SK-N-SH (cell line): Measurements from ENCODE around the gene TNK2. TPM values are rescaled to one million over a fixed set of nuclear protein-coding genes. Genes with fewer than 3 reads are reported as not detected.
A peak's percentile ranks its signal among the peaks of the same experiment; 100 is the strongest.

Experiments
- CTCF ChIA-PET: fragments of 300-600, 350-600 bp; formaldehyde crosslinking; extraction: SDS; loops from one replicate; lab custom pipeline; 2021; lab: Yijun Ruan, JAX
- POLR2A ChIA-PET: fragments of 350-600 bp; sonication (Branson Sonifier 250); formaldehyde crosslinking; extraction: SDS; loops from one replicate; lab custom pipeline; 2020; ENCODE audit warnings: antibody characterized with exemption, inconsistent platforms; lab: Yijun Ruan, JAX
- DNase-seq: peaks from one replicate; pipeline ENCODE4 v3.0.0; 2012
- H2AFZ ChIP-seq: fragments of 200-600 bp; sonication (generic); 2 replicates; pipeline ENCODE4 v1.8.1; 2016; ENCODE audit warnings: antibody characterized with exemption, mild to moderate bottlenecking, low read depth
- H3F3A ChIP-seq: fragments of 200-600 bp; sonication (generic); replicated peaks from 2 replicates; pipeline ENCODE3; 2016; ENCODE audit warnings: antibody characterized with exemption, mild to moderate bottlenecking; ENCODE audit not compliant: insufficient read depth
- H3K27ac ChIP-seq, 2 experiments: fragments of 200-500 bp in 1 of 2; fragments of 200-600 bp in 1 of 2; sonication (Bioruptor generic) in 1 of 2; sonication (generic), shearing (Covaris generic) in 1 of 2; 2 replicates each; pipeline versions ENCODE4 v1.5.1 to v1.6.1; 2014 to 2016; ENCODE audit warnings: low read depth in 2 of 2, inconsistent platforms in 1 of 2, low read length in 1 of 2, mild to moderate bottlenecking in 1 of 2, mixed read lengths in 1 of 2
- H3K27me3 ChIP-seq: fragments of 200-600 bp; sonication (generic), shearing (Covaris generic); 2 replicates; pipeline ENCODE4 v1.6.1; 2016; ENCODE audit warnings: mixed run types; ENCODE audit not compliant: insufficient read depth
- H3K36me3 ChIP-seq, 2 experiments: fragments of 200-500 bp in 1 of 2; fragments of 200-600 bp in 1 of 2; sonication (Bioruptor generic) in 1 of 2; sonication (generic) in 1 of 2; replicated peaks in 1 of 2; 2 replicates each; pipeline versions ENCODE3 to v1.5.1; 2014 to 2016; ENCODE audit warnings: low read length in 1 of 2, mild to moderate bottlenecking in 1 of 2; ENCODE audit not compliant: insufficient read depth in 2 of 2, control insufficient read depth in 1 of 2
- H3K4me1 ChIP-seq, 2 experiments: fragments of 200-500 bp in 1 of 2; fragments of 200-600 bp in 1 of 2; sonication (Bioruptor generic) in 1 of 2; sonication (generic), shearing (Covaris generic) in 1 of 2; 2 replicates each; pipeline versions ENCODE4 v1.5.1 to v1.6.1; 2014 to 2016; ENCODE audit warnings: low read depth in 1 of 2, low read length in 1 of 2, mixed run types in 1 of 2; ENCODE audit not compliant: insufficient read depth in 2 of 2, control insufficient read depth in 1 of 2
- H3K4me2 ChIP-seq: fragments of 200-600 bp; sonication (generic), shearing (Covaris generic); 2 replicates; pipeline ENCODE4 v1.6.1; 2017; ENCODE audit warnings: mixed run types
- H3K4me3 ChIP-seq, 2 experiments: fragments of 200-500 bp in 1 of 2; fragments of 200-600 bp in 1 of 2; sonication (Bioruptor generic) in 1 of 2; sonication (generic), shearing (Covaris generic) in 1 of 2; 2 replicates each; pipeline versions ENCODE4 v1.5.1 to v1.8.1; 2014 to 2016; ENCODE audit warnings: low read depth in 2 of 2, inconsistent platforms in 1 of 2, low read length in 1 of 2, mild to moderate bottlenecking in 1 of 2, mixed read lengths in 1 of 2, moderate library complexity in 1 of 2
- H3K79me2 ChIP-seq: fragments of 200-600 bp; sonication (generic); 2 replicates; pipeline ENCODE4 v1.8.1; 2017; ENCODE audit warnings: mild to moderate bottlenecking; ENCODE audit not compliant: insufficient read depth
- H3K9ac ChIP-seq: fragments of 200-600 bp; sonication (generic); 2 replicates; pipeline ENCODE4 v1.6.1; 2017; ENCODE audit warnings: mixed run types
- H3K9me2 ChIP-seq: fragments of 200-600 bp; sonication (generic); 2 replicates; pipeline ENCODE4 v1.6.1; 2017; ENCODE audit warnings: mixed run types
- H3K9me3 ChIP-seq: fragments of 200-600 bp; sonication (generic); 2 replicates; pipeline ENCODE4 v1.6.1; 2017; ENCODE audit warnings: mixed run types, mild to moderate bottlenecking, moderate library complexity
- H4K20me1 ChIP-seq: fragments of 200-600 bp; sonication (generic); 2 replicates; pipeline ENCODE4 v1.6.1; 2017; ENCODE audit warnings: mild to moderate bottlenecking, mixed run types; ENCODE audit not compliant: insufficient read depth
- CHD2 ChIP-seq: fragments of 150-350 bp; IDR thresholded peaks from 2 replicates; pipeline ENCODE4 v1.6.1; 2018; ENCODE audit warnings: low read length; ENCODE audit not compliant: partially characterized antibody
- ELF1 ChIP-seq: IDR thresholded peaks from 2 replicates; pipeline ENCODE4 v1.4.0; 2012
- FOXJ3 ChIP-seq: sonication (generic); formaldehyde crosslinking; IDR thresholded peaks from 2 replicates; pipeline ENCODE4 v1.5.1; 2020; ENCODE audit warnings: mild to moderate bottlenecking, missing genetic modification reagents
- FOXM1 ChIP-seq: IDR thresholded peaks from 2 replicates; pipeline ENCODE4 v1.4.0; 2012; ENCODE audit warnings: low read depth, mild to moderate bottlenecking
- GABPA ChIP-seq: IDR thresholded peaks from 2 replicates; pipeline ENCODE4 v1.4.0; 2012; ENCODE audit warnings: low read depth, mild to moderate bottlenecking
- MAX ChIP-seq: IDR thresholded peaks from 2 replicates; pipeline ENCODE4 v1.4.0; 2012; ENCODE audit warnings: low read depth
- MEF2A ChIP-seq: IDR thresholded peaks from 2 replicates; pipeline ENCODE4 v1.4.0; 2012; ENCODE audit warnings: low read depth, borderline replicate concordance
- MXI1 ChIP-seq: IDR thresholded peaks from 2 replicates; pipeline ENCODE4 v1.6.1; 2012; ENCODE audit warnings: mild to moderate bottlenecking, low read depth, low read length, improper control_type of control experiment
- NFIC ChIP-seq: IDR thresholded peaks from 2 replicates; pipeline ENCODE4 v1.4.0; 2012; ENCODE audit warnings: borderline replicate concordance
- NRF1 ChIP-seq: IDR thresholded peaks from 2 replicates; pipeline ENCODE4 v1.6.1; 2012; ENCODE audit warnings: low read depth, mild to moderate bottlenecking, low read length
- RAD21 ChIP-seq: IDR thresholded peaks from 2 replicates; pipeline ENCODE4 v1.6.1; 2012; ENCODE audit warnings: mild to moderate bottlenecking, low read length
- RCOR1 ChIP-seq: fragments of 150-350 bp; IDR thresholded peaks from 2 replicates; pipeline ENCODE4 v1.6.1; 2017; ENCODE audit warnings: antibody characterized with exemption, low read length
- RFX5 ChIP-seq: IDR thresholded peaks from 2 replicates; pipeline ENCODE4 v1.6.1; 2012; ENCODE audit warnings: mild to moderate bottlenecking, improper control_type of control experiment, low read length
- RXRA ChIP-seq: IDR thresholded peaks from 2 replicates; pipeline ENCODE4 v1.4.0; 2012; ENCODE audit warnings: low read depth, mild to moderate bottlenecking, borderline replicate concordance
- SIN3A ChIP-seq: IDR thresholded peaks from 2 replicates; pipeline ENCODE4 v1.6.1; 2012; ENCODE audit warnings: low read depth, mild to moderate bottlenecking, low read length, moderate library complexity, borderline replicate concordance
- SMC3 ChIP-seq: IDR thresholded peaks from 2 replicates; pipeline ENCODE4 v1.6.1; 2012; ENCODE audit warnings: low read depth, low read length, improper control_type of control experiment
- TCF12 ChIP-seq: IDR thresholded peaks from 2 replicates; pipeline ENCODE4 v1.4.0; 2012
- USF2 ChIP-seq: fragments of 150-350 bp; IDR thresholded peaks from 2 replicates; pipeline ENCODE4 v1.6.1; 2017; ENCODE audit warnings: antibody characterized with exemption, low read length, low read depth, borderline replicate concordance
- YY1 ChIP-seq: IDR thresholded peaks from 2 replicates; pipeline ENCODE4 v1.4.0; 2012; ENCODE audit warnings: low read depth, mild to moderate bottlenecking
- WGBS: methylation state at CpG from one replicate; pipeline ENCODE4 v1.1.6; 2017; ENCODE audit warnings: low lambda C conversion rate; 5-methylcytosine and 5-hydroxymethylcytosine counted together
- polyA plus RNA-seq, 3 experiments: library from polyadenylated mRNA; depleted of rRNA; stranded (reverse); fragments of >200 nt; gene quantifications; 2 replicates each; pipeline ENCODE4 v1.2.3, GENCODE V29; 2012
- TF ChIP-seq, protein P1 (sequence below): IDR thresholded peaks from 2 replicates; pipeline ENCODE4 v1.4.0; 2012; ENCODE audit warnings: low read depth, borderline replicate concordance
- TF ChIP-seq, protein P2 (sequence below): fragments of 200-600 bp; sonication (generic); IDR thresholded peaks from 2 replicates; pipeline ENCODE4 v1.6.1; 2017; ENCODE audit warnings: antibody characterized with exemption, mild to moderate bottlenecking, moderate library complexity

The TNK2 gene
- polyA plus RNA-seq, 1 of the 3 experiments (the other 2 are of a cell fraction), result 17.3 TPM

- Histone ChIP-seq H3F3A (no peaks in the 10 kb centered on the region), H3K9ac (no peak overlapping the region), H3K27me3 (no peaks in the 10 kb centered on the region), H3K4me2 (no peak overlapping the region), H3K36me3 (no peaks in the 10 kb centered on the region), H4K20me1 (no peaks in the 10 kb centered on the region), H3K79me2 (no peaks in the 10 kb centered on the region), H3K4me3 (no peak overlapping the region), H3K4me1 (no peaks in the 10 kb centered on the region; a peak in 1 of 4 replicates), H2AFZ (no peak overlapping the region), H3K27ac (no peak overlapping the region), H3K9me2 (no peaks in the 10 kb centered on the region), H3K9me3 (no peaks in the 10 kb centered on the region)
- ChIA-PET CTCF (interaction anchor here (0.7 to 16.4 kb wide), 4 partner anchors 10 to 456 kb away, joined by 3 to 606 read pairs (median 54); partner anchors contain the start of gene TNK2), POLR2A (no interaction called here)
- TF ChIP-seq, protein P1, sequence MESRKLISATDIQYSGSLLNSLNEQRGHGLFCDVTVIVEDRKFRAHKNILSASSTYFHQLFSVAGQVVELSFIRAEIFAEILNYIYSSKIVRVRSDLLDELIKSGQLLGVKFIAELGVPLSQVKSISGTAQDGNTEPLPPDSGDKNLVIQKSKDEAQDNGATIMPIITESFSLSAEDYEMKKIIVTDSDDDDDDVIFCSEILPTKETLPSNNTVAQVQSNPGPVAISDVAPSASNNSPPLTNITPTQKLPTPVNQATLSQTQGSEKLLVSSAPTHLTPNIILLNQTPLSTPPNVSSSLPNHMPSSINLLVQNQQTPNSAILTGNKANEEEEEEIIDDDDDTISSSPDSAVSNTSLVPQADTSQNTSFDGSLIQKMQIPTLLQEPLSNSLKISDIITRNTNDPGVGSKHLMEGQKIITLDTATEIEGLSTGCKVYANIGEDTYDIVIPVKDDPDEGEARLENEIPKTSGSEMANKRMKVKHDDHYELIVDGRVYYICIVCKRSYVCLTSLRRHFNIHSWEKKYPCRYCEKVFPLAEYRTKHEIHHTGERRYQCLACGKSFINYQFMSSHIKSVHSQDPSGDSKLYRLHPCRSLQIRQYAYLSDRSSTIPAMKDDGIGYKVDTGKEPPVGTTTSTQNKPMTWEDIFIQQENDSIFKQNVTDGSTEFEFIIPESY, result no peak
- TF ChIP-seq FOXJ3 (CRISPR knock-in tag) (no peak), YY1 (no peak), GABPA (no peak), RXRA (no peak), ELF1 (no peak), FOXM1 (no peak), USF2 (no peak), MEF2A (no peak)
- WGBS, result 94% methylated on average over 11 of the region's 20 CpGs
- DNase-seq, result no peak
These were observed 55.3 kb downstream of the TNK2 start for GRCh38 chr3:195853036-195853435.

GRCh38 chr3:195850857-195851543 lies 57.4 kb downstream of the TNK2 start:
- no peaks in the 10 kb centered on the region for H3K36me3 ChIP-seq
- H3K4me2 ChIP-seq, result no peak overlapping the region
- WGBS, result 27% methylated on average over 28 of the region's 31 CpGs
- ChIA-PET CTCF (interaction anchor here (0.6 to 16.4 kb wide), 63 partner anchors 9 to 1168 kb away, joined by 3 to 606 read pairs (median 5); partner anchors contain the start of genes APOD, MUC20, MUC4 and TNK2), POLR2A (no interaction called here)
- H3K9me2 ChIP-seq, result no peaks in the 10 kb centered on the region
- TF ChIP-seq YY1 (no peak), RAD21 (peak; percentile 99), TCF12 (no peak), SIN3A (peak; percentile 51; the same call in 1 of the 2 replicates), SMC3 (peak; percentile 97), CHD2 (peak; percentile 84), MAX (peak; percentile 29; the same call in 1 of the 2 replicates), NFIC (peak; percentile 92), NRF1 (no peak), MXI1 (0 out of 2 replicates have a peak, but pooled peaks have one; percentile 54), RCOR1 (peak; percentile 71), RFX5 (peak; percentile 95)
- TF ChIP-seq, protein P2, sequence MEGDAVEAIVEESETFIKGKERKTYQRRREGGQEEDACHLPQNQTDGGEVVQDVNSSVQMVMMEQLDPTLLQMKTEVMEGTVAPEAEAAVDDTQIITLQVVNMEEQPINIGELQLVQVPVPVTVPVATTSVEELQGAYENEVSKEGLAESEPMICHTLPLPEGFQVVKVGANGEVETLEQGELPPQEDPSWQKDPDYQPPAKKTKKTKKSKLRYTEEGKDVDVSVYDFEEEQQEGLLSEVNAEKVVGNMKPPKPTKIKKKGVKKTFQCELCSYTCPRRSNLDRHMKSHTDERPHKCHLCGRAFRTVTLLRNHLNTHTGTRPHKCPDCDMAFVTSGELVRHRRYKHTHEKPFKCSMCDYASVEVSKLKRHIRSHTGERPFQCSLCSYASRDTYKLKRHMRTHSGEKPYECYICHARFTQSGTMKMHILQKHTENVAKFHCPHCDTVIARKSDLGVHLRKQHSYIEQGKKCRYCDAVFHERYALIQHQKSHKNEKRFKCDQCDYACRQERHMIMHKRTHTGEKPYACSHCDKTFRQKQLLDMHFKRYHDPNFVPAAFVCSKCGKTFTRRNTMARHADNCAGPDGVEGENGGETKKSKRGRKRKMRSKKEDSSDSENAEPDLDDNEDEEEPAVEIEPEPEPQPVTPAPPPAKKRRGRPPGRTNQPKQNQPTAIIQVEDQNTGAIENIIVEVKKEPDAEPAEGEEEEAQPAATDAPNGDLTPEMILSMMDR, result peak; percentile 100
- H3K4me1 ChIP-seq, result no peaks in the 10 kb centered on the region; a peak in 1 of 4 replicates
- H3K79me2 ChIP-seq, result no peaks in the 10 kb centered on the region
- no peak overlapping the region for H3K9ac ChIP-seq
- H4K20me1 ChIP-seq, result no peaks in the 10 kb centered on the region
- H3K4me3 ChIP-seq, result peak overlapping the region in 1 of 2 experiments; percentile 46; a peak in 1 of 4 replicates
- H3K9me3 ChIP-seq, result no peaks in the 10 kb centered on the region
- H2AFZ ChIP-seq, result no peak overlapping the region
- DNase-seq, result peak; percentile 94
- H3K27ac ChIP-seq, result no peak overlapping the region
- H3K27me3 ChIP-seq, result no peaks in the 10 kb centered on the region
- H3F3A ChIP-seq, result no peaks in the 10 kb centered on the region
